H1 (cell line): ENCODE measurements around the gene SLC37A1. TPM values are rescaled to one million over a fixed set of nuclear protein-coding genes. Genes with fewer than 3 reads are reported as not detected.

Experiments
- CTCF ChIA-PET: fragments of 300-600 bp; sonication (Branson Sonifier 250); formaldehyde crosslinking; loops from one replicate; lab custom pipeline; 2021; ENCODE audit not compliant: partially characterized antibody; lab: Charles Lee
- POLR2A ChIA-PET: fragments of 300-600 bp; sonication (Branson Sonifier 250); formaldehyde crosslinking; loops from one replicate; lab custom pipeline; 2021; ENCODE audit warnings: inconsistent platforms; ENCODE audit not compliant: partially characterized antibody; lab: Charles Lee
- DNase-seq, 2 experiments: peaks; one replicate each; pipeline versions ENCODE4 v3.0.0 to v3.0.0-alpha.2; 2010 to 2022; ENCODE audit warnings: low spot score in 2 of 2, low read depth in 1 of 2, mixed read lengths in 1 of 2
- FAIRE-seq: peaks from 2 replicates; lab custom pipeline; 2011; peaks lifted over from hg19 to GRCh38; lab: Jason Lieb, UNC
- H2AFZ ChIP-seq: 2 replicates; pipeline ENCODE4 v1.8.1; 2012; ENCODE audit warnings: low read length, inconsistent platforms
- H2AK5ac ChIP-seq: 2 replicates; pipeline ENCODE4 v1.6.1; 2013; ENCODE audit warnings: low read depth, low read length
- H2BK120ac ChIP-seq: replicated peaks from 2 replicates; pipeline ENCODE3; 2013; ENCODE audit warnings: low read depth, low read length, inconsistent platforms
- H2BK12ac ChIP-seq: 2 replicates; pipeline ENCODE4 v1.6.1; 2013; ENCODE audit warnings: low read depth, low read length
- H2BK15ac ChIP-seq: 2 replicates; pipeline ENCODE4 v1.6.1; 2013; ENCODE audit warnings: low read length
- H2BK20ac ChIP-seq: 2 replicates; pipeline ENCODE4 v1.6.1; 2013; ENCODE audit warnings: low read length
- H2BK5ac ChIP-seq: 2 replicates; pipeline ENCODE4 v1.6.1; 2013; ENCODE audit warnings: low read depth, low read length
- H3K14ac ChIP-seq: 2 replicates; pipeline ENCODE4 v1.6.1; 2013; ENCODE audit warnings: inconsistent platforms; ENCODE audit not compliant: insufficient read length
- H3K18ac ChIP-seq: 2 replicates; pipeline ENCODE4 v1.6.1; 2013; ENCODE audit warnings: low read length; ENCODE audit errors: extremely low read depth
- H3K23ac ChIP-seq: 2 replicates; pipeline ENCODE4 v1.6.1; 2013; ENCODE audit warnings: inconsistent platforms; ENCODE audit not compliant: insufficient read length
- H3K23me2 ChIP-seq: 2 replicates; pipeline ENCODE4 v1.6.1; 2013; ENCODE audit warnings: low read depth, low read length
- H3K27ac ChIP-seq: 2 replicates; pipeline ENCODE4 v1.6.1; 2011; ENCODE audit warnings: low read depth, low read length, inconsistent platforms
- H3K27me3 ChIP-seq, 4 experiments: replicated peaks in 1 of 4; 1 replicate in 1 of 4; 2 replicates in 3 of 4; pipeline versions ENCODE4 v1.6.1 to v1.8.1; 2011 to 2013; ENCODE audit warnings: low read length in 3 of 4, mild to moderate bottlenecking in 3 of 4, inconsistent platforms in 2 of 4, mixed read lengths in 2 of 4, moderate library complexity in 1 of 4; ENCODE audit not compliant: control insufficient read depth in 3 of 4, insufficient read depth in 3 of 4; ENCODE audit errors: extremely low read depth in 1 of 4
- H3K36me3 ChIP-seq, 4 experiments: 2 replicates each; pipeline versions ENCODE4 v1.6.1 to v1.8.1; 2011 to 2013; ENCODE audit warnings: mild to moderate bottlenecking in 4 of 4, low read length in 3 of 4, moderate library complexity in 2 of 4, control low read depth in 1 of 4, inconsistent platforms in 1 of 4; ENCODE audit not compliant: insufficient read depth in 4 of 4, control insufficient read depth in 2 of 4
- H3K4ac ChIP-seq: replicated peaks from 2 replicates; pipeline ENCODE3; 2013; ENCODE audit warnings: low read length, low read depth, mixed read lengths, inconsistent platforms; ENCODE audit not compliant: insufficient read length
- H3K4me1 ChIP-seq, 4 experiments: replicated peaks in 1 of 4; 1 replicate in 1 of 4; 2 replicates in 3 of 4; pipeline versions ENCODE4 v1.6.1 to v1.8.1; 2011 to 2013; ENCODE audit warnings: low read length in 3 of 4, inconsistent platforms in 2 of 4, mixed read lengths in 1 of 4; ENCODE audit not compliant: insufficient read depth in 4 of 4, control insufficient read depth in 3 of 4
- H3K4me2 ChIP-seq, 2 experiments: 2 replicates each; pipeline versions ENCODE4 v1.6.1 to v1.8.1; 2011 to 2013; ENCODE audit warnings: low read depth in 2 of 2, low read length in 2 of 2, control low read depth in 1 of 2, inconsistent platforms in 1 of 2, mild to moderate bottlenecking in 1 of 2; ENCODE audit not compliant: insufficient read depth in 1 of 2
- H3K4me3 ChIP-seq, 4 experiments: fragments of 200-600, 300-600 bp in 1 of 4; sonication (generic), shearing (Covaris generic), sonication (Bioruptor Twin) in 1 of 4; 2 replicates each; pipeline versions ENCODE4 v1.5.1 to v1.8.1; 2011 to 2016; ENCODE audit warnings: low read length in 4 of 4, low read depth in 3 of 4, control low read depth in 2 of 4, inconsistent platforms in 2 of 4, mild to moderate bottlenecking in 2 of 4, mixed read lengths in 1 of 4, moderate library complexity in 1 of 4; ENCODE audit not compliant: insufficient read depth in 2 of 4; ENCODE audit errors: extremely low read depth in 1 of 4
- H3K56ac ChIP-seq: replicated peaks from 2 replicates; pipeline ENCODE3; 2013; ENCODE audit warnings: low read depth, mild to moderate bottlenecking, mixed read lengths, low read length, inconsistent platforms; ENCODE audit not compliant: insufficient read length
- H3K79me1 ChIP-seq: 2 replicates; pipeline ENCODE4 v1.6.1; 2013; ENCODE audit warnings: low read depth, low read length, control low read depth
- H3K79me2 ChIP-seq, 2 experiments: 2 replicates each; pipeline versions ENCODE4 v1.6.1 to v1.8.1; 2012 to 2013; ENCODE audit warnings: low read length in 2 of 2, mild to moderate bottlenecking in 2 of 2, inconsistent platforms in 1 of 2; ENCODE audit not compliant: insufficient read depth in 2 of 2, control insufficient read depth in 1 of 2
- H3K9ac ChIP-seq, 4 experiments: replicated peaks in 1 of 4; 1 replicate in 1 of 4; 2 replicates in 3 of 4; pipeline versions ENCODE4 v1.6.1 to v1.8.1; 2011 to 2013; ENCODE audit warnings: low read depth in 3 of 4, low read length in 3 of 4, control low read depth in 2 of 4, mild to moderate bottlenecking in 2 of 4, moderate library complexity in 2 of 4, inconsistent platforms in 1 of 4; ENCODE audit errors: extremely low read depth in 1 of 4
- H3K9me3 ChIP-seq, 2 experiments: 2 replicates each; pipeline versions ENCODE4 v1.6.1 to v1.8.1; 2012 to 2013; ENCODE audit warnings: mild to moderate bottlenecking in 2 of 2, moderate library complexity in 2 of 2, control low read depth in 1 of 2, inconsistent platforms in 1 of 2, low read depth in 1 of 2, low read length in 1 of 2, mixed read lengths in 1 of 2; ENCODE audit not compliant: insufficient read depth in 2 of 2
- H4K20me1 ChIP-seq, 2 experiments: replicated peaks in 1 of 2; 2 replicates each; pipeline versions ENCODE3 to v1.8.1; 2011 to 2013; ENCODE audit warnings: inconsistent platforms in 2 of 2, low read length in 2 of 2, mild to moderate bottlenecking in 1 of 2; ENCODE audit not compliant: insufficient read depth in 2 of 2, control insufficient read depth in 1 of 2
- H4K5ac ChIP-seq: 2 replicates; pipeline ENCODE4 v1.6.1; 2013; ENCODE audit warnings: low read length, low read depth, mixed read lengths, inconsistent platforms; ENCODE audit not compliant: insufficient read length
- H4K8ac ChIP-seq: 2 replicates; pipeline ENCODE4 v1.8.0; 2013; ENCODE audit warnings: mild to moderate bottlenecking, moderate library complexity, low read length, inconsistent platforms; ENCODE audit not compliant: insufficient read depth; ENCODE audit errors: extremely low read depth
- H4K91ac ChIP-seq: replicated peaks from 2 replicates; pipeline ENCODE3; 2013; ENCODE audit warnings: low read length, mixed read lengths, inconsistent platforms; ENCODE audit not compliant: insufficient read length
- GABPA ChIP-seq: IDR thresholded peaks from 2 replicates; pipeline ENCODE4 v1.6.1; 2011; ENCODE audit warnings: mild to moderate bottlenecking, low read length, moderate library complexity, borderline replicate concordance; ENCODE audit not compliant: insufficient read depth
- SAP30 ChIP-seq: fragments of 300-600 bp; sonication (generic); IDR thresholded peaks from 2 replicates; pipeline ENCODE4 v1.7.1; 2012; ENCODE audit warnings: low read length, moderate library complexity, mild to moderate bottlenecking, inconsistent platforms; ENCODE audit not compliant: insufficient read depth, insufficient replicate concordance
- SP4 ChIP-seq: IDR thresholded peaks from 2 replicates; pipeline ENCODE4 v1.6.1; 2012; ENCODE audit warnings: low read length, inconsistent platforms
- WGBS, 2 experiments: shearing (Covaris generic) in 1 of 2; methylation state at CpG; one replicate each; pipeline versions ENCODE4 v1.1.6 to v1.1.7; 2013 to 2015; ENCODE audit warnings: low lambda C conversion rate in 2 of 2, mixed read lengths in 2 of 2, inconsistent platforms in 1 of 2, low coverage in 1 of 2, missing lambda C conversion rate in 1 of 2; ENCODE audit not compliant: insufficient replicate concordance in 2 of 2, insufficient coverage in 1 of 2, insufficient read length in 1 of 2; ENCODE audit errors: extremely low coverage in 1 of 2, missing lambda C conversion rate in 1 of 2; 5-methylcytosine and 5-hydroxymethylcytosine counted together
- polyA plus RNA-seq, 7 experiments: library from polyadenylated mRNA; depleted of rRNA in 3 of 7; stranded (reverse) in 5 of 7; unstranded in 2 of 7; fragments of >200 nt in 5 of 7; fragments of 200-250 nt in 2 of 7; gene quantifications; 1 replicate in 5 of 7; 2 replicates in 1 of 7; 4 replicates in 1 of 7; pipeline versions ENCODE4 v1.2.1 to v1.2.3, GENCODE V29; 2011 to 2013; ENCODE audit warnings: missing spikeins in 2 of 7, mixed read lengths in 2 of 7
- total RNA-seq: library from RNA; stranded (reverse); fragmentation: NEBNext Ultra II Directional; extraction: Animal tissue kit (Norgen Biotek cat#: 25700); gene quantifications from 2 replicates; pipeline ENCODE4 v1.2.1, GENCODE V29; 2021
- TF ChIP-seq, protein P1 (sequence below): IDR thresholded peaks from 2 replicates; pipeline ENCODE4 v1.6.1; 2011; ENCODE audit warnings: low read length, improper control_type of control experiment
- TF ChIP-seq, protein P2 (sequence below): IDR thresholded peaks from 2 replicates; pipeline ENCODE4 v1.6.1; 2012; ENCODE audit warnings: low read length, inconsistent platforms

SLC37A1 gene
- total and polyA plus RNA-seq, 2 of the 8 experiments (the other 6 are each of a cell fraction or from before 2014, with no cell fraction given) = 15.6 to 30.9 TPM

DNA sequence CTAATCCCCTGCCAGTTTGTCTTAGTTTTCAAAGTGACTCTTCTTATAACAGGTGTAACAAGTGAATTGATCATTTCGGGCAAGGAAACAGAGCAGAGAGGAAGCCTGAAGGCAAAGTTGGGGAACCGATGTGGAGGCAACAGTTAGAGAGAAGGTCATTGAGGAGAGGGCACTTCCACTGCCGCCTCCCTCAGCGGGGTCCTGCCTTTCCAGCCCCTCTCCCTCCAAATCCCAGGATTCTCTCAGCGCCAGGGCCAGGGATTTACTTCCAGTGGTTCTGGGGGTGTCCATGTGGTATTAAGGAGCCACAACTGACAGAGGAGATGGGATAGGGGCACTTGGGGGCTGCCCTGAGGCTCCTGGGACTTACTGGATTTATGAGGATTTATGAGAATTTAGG is 100.1 kb downstream of the SLC37A1 start:
- H3K23ac ChIP-seq = no peak overlapping the region
- no peak overlapping the region for H2BK12ac ChIP-seq
- H2AFZ ChIP-seq = no peak overlapping the region
- H3K4me3 ChIP-seq = no peak overlapping the region
- FAIRE-seq (no peak), DNase-seq (no peak)
- WGBS, 2 experiments = 91% methylated on average over 5 of the region's 5 CpGs; no CpG with 5 or more reads in 1 of the 2 experiments
- H3K9me3 ChIP-seq = no peaks in the 10 kb centered on the region
- H3K79me1 ChIP-seq = no peaks in the 10 kb centered on the region
- peaks cover 0 to 7% of the 10 kb centered on the region in 2 experiments for H4K20me1 ChIP-seq
- no peak overlapping the region for H2BK5ac ChIP-seq
- H3K27ac ChIP-seq = no peak overlapping the region
- no peak overlapping the region for H3K4ac ChIP-seq
- no peak overlapping the region for H4K91ac ChIP-seq
- no peak overlapping the region for H2BK120ac ChIP-seq
- H2BK20ac ChIP-seq = no peak overlapping the region
- H3K4me2 ChIP-seq = no peak overlapping the region
- H3K56ac ChIP-seq = no peak overlapping the region
- ChIA-PET CTCF (interaction anchor here (1.4 kb wide), 1 partner anchor 21 kb away, joined by 5 read pairs; no protein-coding TSS in a partner anchor), POLR2A (no interaction called here)
- no peak overlapping the region for H2AK5ac ChIP-seq
- no peaks in the 10 kb centered on the region for H3K79me2 ChIP-seq
- H3K23me2 ChIP-seq = peaks cover 11% of the 10 kb centered on the region; the same call in 1 of the 2 replicates
- no peak overlapping the region for H3K9ac ChIP-seq
- no peak overlapping the region for H4K8ac ChIP-seq
- no peaks in the 10 kb centered on the region for H3K4me1 ChIP-seq
- H4K5ac ChIP-seq = no peak overlapping the region
- no peak overlapping the region for H3K18ac ChIP-seq
- H3K27me3 ChIP-seq = peaks cover 0 to 2% (median 0%) of the 10 kb centered on the region in 4 experiments; a peak in 2 of 7 replicates
- H3K36me3 ChIP-seq = no peaks in the 10 kb centered on the region; a peak in 1 of 8 replicates
- H2BK15ac ChIP-seq = no peak overlapping the region
- no peak overlapping the region for H3K14ac ChIP-seq
- TF ChIP-seq GABPA (no peak), SAP30 (no peak), SP4 (no peak)
- TF ChIP-seq, protein P1, sequence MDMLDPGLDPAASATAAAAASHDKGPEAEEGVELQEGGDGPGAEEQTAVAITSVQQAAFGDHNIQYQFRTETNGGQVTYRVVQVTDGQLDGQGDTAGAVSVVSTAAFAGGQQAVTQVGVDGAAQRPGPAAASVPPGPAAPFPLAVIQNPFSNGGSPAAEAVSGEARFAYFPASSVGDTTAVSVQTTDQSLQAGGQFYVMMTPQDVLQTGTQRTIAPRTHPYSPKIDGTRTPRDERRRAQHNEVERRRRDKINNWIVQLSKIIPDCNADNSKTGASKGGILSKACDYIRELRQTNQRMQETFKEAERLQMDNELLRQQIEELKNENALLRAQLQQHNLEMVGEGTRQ = no peak
- TF ChIP-seq, protein P2, sequence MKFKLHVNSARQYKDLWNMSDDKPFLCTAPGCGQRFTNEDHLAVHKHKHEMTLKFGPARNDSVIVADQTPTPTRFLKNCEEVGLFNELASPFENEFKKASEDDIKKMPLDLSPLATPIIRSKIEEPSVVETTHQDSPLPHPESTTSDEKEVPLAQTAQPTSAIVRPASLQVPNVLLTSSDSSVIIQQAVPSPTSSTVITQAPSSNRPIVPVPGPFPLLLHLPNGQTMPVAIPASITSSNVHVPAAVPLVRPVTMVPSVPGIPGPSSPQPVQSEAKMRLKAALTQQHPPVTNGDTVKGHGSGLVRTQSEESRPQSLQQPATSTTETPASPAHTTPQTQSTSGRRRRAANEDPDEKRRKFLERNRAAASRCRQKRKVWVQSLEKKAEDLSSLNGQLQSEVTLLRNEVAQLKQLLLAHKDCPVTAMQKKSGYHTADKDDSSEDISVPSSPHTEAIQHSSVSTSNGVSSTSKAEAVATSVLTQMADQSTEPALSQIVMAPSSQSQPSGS = no peak
